ENCODE results near the gene CYP2J2.

DNA sequence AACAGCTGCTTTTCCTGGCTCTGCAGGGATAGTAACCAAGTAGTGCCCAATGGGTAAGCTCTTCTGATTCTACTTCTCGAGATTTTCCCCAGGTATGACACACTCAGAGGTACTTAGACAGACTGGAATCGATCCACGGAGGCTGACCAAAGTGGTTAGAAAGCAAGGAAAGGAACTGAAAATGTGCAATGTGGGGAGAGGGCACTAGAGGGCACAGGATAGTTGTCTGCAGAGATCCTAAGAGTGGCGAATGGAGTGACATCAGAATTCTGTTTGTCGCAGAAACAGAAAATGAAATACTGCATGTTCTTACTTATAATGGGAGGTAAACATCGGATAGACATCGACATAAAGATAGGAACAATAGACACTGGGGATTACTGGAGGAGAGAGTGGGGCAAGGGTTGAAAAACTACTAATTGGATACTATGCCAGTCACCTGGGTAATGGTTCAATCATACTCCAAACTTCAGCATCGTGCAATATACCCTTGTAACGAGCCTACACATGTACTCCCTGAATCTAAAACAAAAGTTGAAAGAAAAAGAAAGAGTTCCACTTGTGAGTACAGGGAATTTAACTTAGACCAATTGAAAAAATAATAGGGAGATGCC is 23.3 kb downstream of the CYP2J2 start:
- no peak for TF ChIP-seq EZH2 (IDR thresholded peaks at IDR 0.05; ENCODE audit: borderline replicate concordance, insufficient read depth, low read depth, low read length, poor library complexity, severe bottlenecking)
- TF ChIP-seq, protein P1, sequence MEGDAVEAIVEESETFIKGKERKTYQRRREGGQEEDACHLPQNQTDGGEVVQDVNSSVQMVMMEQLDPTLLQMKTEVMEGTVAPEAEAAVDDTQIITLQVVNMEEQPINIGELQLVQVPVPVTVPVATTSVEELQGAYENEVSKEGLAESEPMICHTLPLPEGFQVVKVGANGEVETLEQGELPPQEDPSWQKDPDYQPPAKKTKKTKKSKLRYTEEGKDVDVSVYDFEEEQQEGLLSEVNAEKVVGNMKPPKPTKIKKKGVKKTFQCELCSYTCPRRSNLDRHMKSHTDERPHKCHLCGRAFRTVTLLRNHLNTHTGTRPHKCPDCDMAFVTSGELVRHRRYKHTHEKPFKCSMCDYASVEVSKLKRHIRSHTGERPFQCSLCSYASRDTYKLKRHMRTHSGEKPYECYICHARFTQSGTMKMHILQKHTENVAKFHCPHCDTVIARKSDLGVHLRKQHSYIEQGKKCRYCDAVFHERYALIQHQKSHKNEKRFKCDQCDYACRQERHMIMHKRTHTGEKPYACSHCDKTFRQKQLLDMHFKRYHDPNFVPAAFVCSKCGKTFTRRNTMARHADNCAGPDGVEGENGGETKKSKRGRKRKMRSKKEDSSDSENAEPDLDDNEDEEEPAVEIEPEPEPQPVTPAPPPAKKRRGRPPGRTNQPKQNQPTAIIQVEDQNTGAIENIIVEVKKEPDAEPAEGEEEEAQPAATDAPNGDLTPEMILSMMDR (IDR thresholded peaks at IDR 0.05): peak; percentile 44
